ENCODE results near the gene SYNE2.

DNA sequence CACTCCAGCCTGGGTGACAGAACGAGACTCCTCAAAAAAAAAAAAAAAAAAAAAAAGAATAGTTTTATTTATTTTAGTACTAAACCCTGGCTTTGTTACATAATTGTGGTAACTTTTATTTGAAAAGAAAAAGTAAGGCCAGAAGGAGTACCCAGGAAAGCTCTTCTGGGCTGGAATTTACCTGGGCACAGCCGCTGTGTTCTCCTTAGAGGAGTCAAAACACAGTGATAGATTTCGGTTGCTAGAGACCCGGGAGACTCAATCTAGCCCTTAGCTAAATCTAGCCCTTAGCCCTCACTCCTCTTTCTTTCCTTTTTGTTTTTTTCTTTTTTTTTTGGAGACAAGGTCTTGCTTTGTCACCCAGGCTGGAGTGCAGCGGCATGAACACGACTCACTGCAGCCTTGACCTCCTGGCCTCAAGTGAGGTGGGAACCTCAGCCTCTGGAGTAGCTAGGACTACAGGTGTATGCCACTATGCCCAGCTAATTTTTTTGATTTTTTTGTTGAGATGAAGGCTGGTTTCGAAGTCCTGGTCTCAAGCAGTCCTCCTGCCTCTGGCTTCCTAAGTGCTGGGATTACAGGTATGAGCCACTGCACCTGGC, 49.7 kb downstream of the SYNE2 start:
- TF ChIP-seq, protein P1, sequence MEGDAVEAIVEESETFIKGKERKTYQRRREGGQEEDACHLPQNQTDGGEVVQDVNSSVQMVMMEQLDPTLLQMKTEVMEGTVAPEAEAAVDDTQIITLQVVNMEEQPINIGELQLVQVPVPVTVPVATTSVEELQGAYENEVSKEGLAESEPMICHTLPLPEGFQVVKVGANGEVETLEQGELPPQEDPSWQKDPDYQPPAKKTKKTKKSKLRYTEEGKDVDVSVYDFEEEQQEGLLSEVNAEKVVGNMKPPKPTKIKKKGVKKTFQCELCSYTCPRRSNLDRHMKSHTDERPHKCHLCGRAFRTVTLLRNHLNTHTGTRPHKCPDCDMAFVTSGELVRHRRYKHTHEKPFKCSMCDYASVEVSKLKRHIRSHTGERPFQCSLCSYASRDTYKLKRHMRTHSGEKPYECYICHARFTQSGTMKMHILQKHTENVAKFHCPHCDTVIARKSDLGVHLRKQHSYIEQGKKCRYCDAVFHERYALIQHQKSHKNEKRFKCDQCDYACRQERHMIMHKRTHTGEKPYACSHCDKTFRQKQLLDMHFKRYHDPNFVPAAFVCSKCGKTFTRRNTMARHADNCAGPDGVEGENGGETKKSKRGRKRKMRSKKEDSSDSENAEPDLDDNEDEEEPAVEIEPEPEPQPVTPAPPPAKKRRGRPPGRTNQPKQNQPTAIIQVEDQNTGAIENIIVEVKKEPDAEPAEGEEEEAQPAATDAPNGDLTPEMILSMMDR (IDR thresholded peaks at IDR 0.05; ENCODE audit: insufficient read depth, low read length), result no peak
- TF ChIP-seq POLR2AphosphoS5 (IDR thresholded peaks at IDR 0.05; ENCODE audit: low read depth), result no peak

Data from HL-60 (cell line).